H1 (cell line): ENCODE results near the gene IL23A. TPM values are rescaled to one million over a fixed set of nuclear protein-coding genes. Genes with fewer than 3 reads are reported as not detected.

Experiments used
- CTCF ChIA-PET: fragments of 300-600 bp; sonication (Branson Sonifier 250); formaldehyde crosslinking; loops from one replicate; lab custom pipeline; 2021; ENCODE audit not compliant: partially characterized antibody; lab: Charles Lee
- POLR2A ChIA-PET: fragments of 300-600 bp; sonication (Branson Sonifier 250); formaldehyde crosslinking; loops from one replicate; lab custom pipeline; 2021; ENCODE audit warnings: inconsistent platforms; ENCODE audit not compliant: partially characterized antibody; lab: Charles Lee
- DNase-seq, 2 experiments: peaks; one replicate each; pipeline versions ENCODE4 v3.0.0 to v3.0.0-alpha.2; 2010 to 2022; ENCODE audit warnings: low spot score in 2 of 2, low read depth in 1 of 2, mixed read lengths in 1 of 2
- FAIRE-seq: peaks from 2 replicates; lab custom pipeline; 2011; peaks lifted over from hg19 to GRCh38; lab: Jason Lieb, UNC
- H2AFZ ChIP-seq: 2 replicates; pipeline ENCODE4 v1.8.1; 2012; ENCODE audit warnings: low read length, inconsistent platforms
- H2AK5ac ChIP-seq: 2 replicates; pipeline ENCODE4 v1.6.1; 2013; ENCODE audit warnings: low read depth, low read length
- H2BK120ac ChIP-seq: replicated peaks from 2 replicates; pipeline ENCODE3; 2013; ENCODE audit warnings: low read depth, low read length, inconsistent platforms
- H2BK12ac ChIP-seq: 2 replicates; pipeline ENCODE4 v1.6.1; 2013; ENCODE audit warnings: low read depth, low read length
- H2BK15ac ChIP-seq: 2 replicates; pipeline ENCODE4 v1.6.1; 2013; ENCODE audit warnings: low read length
- H2BK20ac ChIP-seq: 2 replicates; pipeline ENCODE4 v1.6.1; 2013; ENCODE audit warnings: low read length
- H2BK5ac ChIP-seq: 2 replicates; pipeline ENCODE4 v1.6.1; 2013; ENCODE audit warnings: low read depth, low read length
- H3K14ac ChIP-seq: 2 replicates; pipeline ENCODE4 v1.6.1; 2013; ENCODE audit warnings: inconsistent platforms; ENCODE audit not compliant: insufficient read length
- H3K18ac ChIP-seq: 2 replicates; pipeline ENCODE4 v1.6.1; 2013; ENCODE audit warnings: low read length; ENCODE audit errors: extremely low read depth
- H3K23ac ChIP-seq: 2 replicates; pipeline ENCODE4 v1.6.1; 2013; ENCODE audit warnings: inconsistent platforms; ENCODE audit not compliant: insufficient read length
- H3K23me2 ChIP-seq: 2 replicates; pipeline ENCODE4 v1.6.1; 2013; ENCODE audit warnings: low read depth, low read length
- H3K27ac ChIP-seq: 2 replicates; pipeline ENCODE4 v1.6.1; 2011; ENCODE audit warnings: low read depth, low read length, inconsistent platforms
- H3K27me3 ChIP-seq, 4 experiments: replicated peaks in 1 of 4; 1 replicate in 1 of 4; 2 replicates in 3 of 4; pipeline versions ENCODE4 v1.6.1 to v1.8.1; 2011 to 2013; ENCODE audit warnings: low read length in 3 of 4, mild to moderate bottlenecking in 3 of 4, inconsistent platforms in 2 of 4, mixed read lengths in 2 of 4, moderate library complexity in 1 of 4; ENCODE audit not compliant: control insufficient read depth in 3 of 4, insufficient read depth in 3 of 4; ENCODE audit errors: extremely low read depth in 1 of 4
- H3K36me3 ChIP-seq, 4 experiments: 2 replicates each; pipeline versions ENCODE4 v1.6.1 to v1.8.1; 2011 to 2013; ENCODE audit warnings: mild to moderate bottlenecking in 4 of 4, low read length in 3 of 4, moderate library complexity in 2 of 4, control low read depth in 1 of 4, inconsistent platforms in 1 of 4; ENCODE audit not compliant: insufficient read depth in 4 of 4, control insufficient read depth in 2 of 4
- H3K4ac ChIP-seq: replicated peaks from 2 replicates; pipeline ENCODE3; 2013; ENCODE audit warnings: low read length, low read depth, mixed read lengths, inconsistent platforms; ENCODE audit not compliant: insufficient read length
- H3K4me1 ChIP-seq, 4 experiments: replicated peaks in 1 of 4; 1 replicate in 1 of 4; 2 replicates in 3 of 4; pipeline versions ENCODE4 v1.6.1 to v1.8.1; 2011 to 2013; ENCODE audit warnings: low read length in 3 of 4, inconsistent platforms in 2 of 4, mixed read lengths in 1 of 4; ENCODE audit not compliant: insufficient read depth in 4 of 4, control insufficient read depth in 3 of 4
- H3K4me2 ChIP-seq, 2 experiments: 2 replicates each; pipeline versions ENCODE4 v1.6.1 to v1.8.1; 2011 to 2013; ENCODE audit warnings: low read depth in 2 of 2, low read length in 2 of 2, control low read depth in 1 of 2, inconsistent platforms in 1 of 2, mild to moderate bottlenecking in 1 of 2; ENCODE audit not compliant: insufficient read depth in 1 of 2
- H3K4me3 ChIP-seq, 4 experiments: fragments of 200-600, 300-600 bp in 1 of 4; sonication (generic), shearing (Covaris generic), sonication (Bioruptor Twin) in 1 of 4; 2 replicates each; pipeline versions ENCODE4 v1.5.1 to v1.8.1; 2011 to 2016; ENCODE audit warnings: low read length in 4 of 4, low read depth in 3 of 4, control low read depth in 2 of 4, inconsistent platforms in 2 of 4, mild to moderate bottlenecking in 2 of 4, mixed read lengths in 1 of 4, moderate library complexity in 1 of 4; ENCODE audit not compliant: insufficient read depth in 2 of 4; ENCODE audit errors: extremely low read depth in 1 of 4
- H3K56ac ChIP-seq: replicated peaks from 2 replicates; pipeline ENCODE3; 2013; ENCODE audit warnings: low read depth, mild to moderate bottlenecking, mixed read lengths, low read length, inconsistent platforms; ENCODE audit not compliant: insufficient read length
- H3K79me1 ChIP-seq: 2 replicates; pipeline ENCODE4 v1.6.1; 2013; ENCODE audit warnings: low read depth, low read length, control low read depth
- H3K79me2 ChIP-seq, 2 experiments: 2 replicates each; pipeline versions ENCODE4 v1.6.1 to v1.8.1; 2012 to 2013; ENCODE audit warnings: low read length in 2 of 2, mild to moderate bottlenecking in 2 of 2, inconsistent platforms in 1 of 2; ENCODE audit not compliant: insufficient read depth in 2 of 2, control insufficient read depth in 1 of 2
- H3K9ac ChIP-seq, 4 experiments: replicated peaks in 1 of 4; 1 replicate in 1 of 4; 2 replicates in 3 of 4; pipeline versions ENCODE4 v1.6.1 to v1.8.1; 2011 to 2013; ENCODE audit warnings: low read depth in 3 of 4, low read length in 3 of 4, control low read depth in 2 of 4, mild to moderate bottlenecking in 2 of 4, moderate library complexity in 2 of 4, inconsistent platforms in 1 of 4; ENCODE audit errors: extremely low read depth in 1 of 4
- H3K9me3 ChIP-seq, 2 experiments: 2 replicates each; pipeline versions ENCODE4 v1.6.1 to v1.8.1; 2012 to 2013; ENCODE audit warnings: mild to moderate bottlenecking in 2 of 2, moderate library complexity in 2 of 2, control low read depth in 1 of 2, inconsistent platforms in 1 of 2, low read depth in 1 of 2, low read length in 1 of 2, mixed read lengths in 1 of 2; ENCODE audit not compliant: insufficient read depth in 2 of 2
- H4K20me1 ChIP-seq, 2 experiments: replicated peaks in 1 of 2; 2 replicates each; pipeline versions ENCODE3 to v1.8.1; 2011 to 2013; ENCODE audit warnings: inconsistent platforms in 2 of 2, low read length in 2 of 2, mild to moderate bottlenecking in 1 of 2; ENCODE audit not compliant: insufficient read depth in 2 of 2, control insufficient read depth in 1 of 2
- H4K5ac ChIP-seq: 2 replicates; pipeline ENCODE4 v1.6.1; 2013; ENCODE audit warnings: low read length, low read depth, mixed read lengths, inconsistent platforms; ENCODE audit not compliant: insufficient read length
- H4K8ac ChIP-seq: 2 replicates; pipeline ENCODE4 v1.8.0; 2013; ENCODE audit warnings: mild to moderate bottlenecking, moderate library complexity, low read length, inconsistent platforms; ENCODE audit not compliant: insufficient read depth; ENCODE audit errors: extremely low read depth
- H4K91ac ChIP-seq: replicated peaks from 2 replicates; pipeline ENCODE3; 2013; ENCODE audit warnings: low read length, mixed read lengths, inconsistent platforms; ENCODE audit not compliant: insufficient read length
- BACH1 ChIP-seq: IDR thresholded peaks from 2 replicates; pipeline ENCODE4 v1.6.1; 2012; ENCODE audit warnings: low read length, improper control_type of control experiment
- E2F6 ChIP-seq: IDR thresholded peaks from 2 replicates; pipeline ENCODE4 v1.6.1; 2012; ENCODE audit warnings: inconsistent platforms
- JUND ChIP-seq: IDR thresholded peaks from 2 replicates; pipeline ENCODE4 v1.6.1; 2011; ENCODE audit warnings: mild to moderate bottlenecking, improper control_type of control experiment, low read length
- KDM4A ChIP-seq: IDR thresholded peaks from one replicate; pipeline ENCODE4 v1.7.1; 2012; ENCODE audit warnings: low read depth, mild to moderate bottlenecking, moderate library complexity, low read length, inconsistent platforms; ENCODE audit not compliant: severe bottlenecking
- MAFK ChIP-seq: IDR thresholded peaks from 2 replicates; pipeline ENCODE4 v1.6.1; 2012; ENCODE audit warnings: low read depth, mild to moderate bottlenecking, improper control_type of control experiment, low read length
- SIX5 ChIP-seq: IDR thresholded peaks from 2 replicates; pipeline ENCODE4 v1.6.1; 2011; ENCODE audit warnings: mild to moderate bottlenecking, low read depth, low read length
- TBP ChIP-seq: IDR thresholded peaks from 2 replicates; pipeline ENCODE4 v1.6.1; 2011; ENCODE audit warnings: low read depth, low read length, improper control_type of control experiment
- WGBS, 2 experiments: shearing (Covaris generic) in 1 of 2; methylation state at CpG; one replicate each; pipeline versions ENCODE4 v1.1.6 to v1.1.7; 2013 to 2015; ENCODE audit warnings: low lambda C conversion rate in 2 of 2, mixed read lengths in 2 of 2, inconsistent platforms in 1 of 2, low coverage in 1 of 2, missing lambda C conversion rate in 1 of 2; ENCODE audit not compliant: insufficient replicate concordance in 2 of 2, insufficient coverage in 1 of 2, insufficient read length in 1 of 2; ENCODE audit errors: extremely low coverage in 1 of 2, missing lambda C conversion rate in 1 of 2; 5-methylcytosine and 5-hydroxymethylcytosine counted together
- polyA plus RNA-seq, 7 experiments: library from polyadenylated mRNA; depleted of rRNA in 3 of 7; stranded (reverse) in 5 of 7; unstranded in 2 of 7; fragments of >200 nt in 5 of 7; fragments of 200-250 nt in 2 of 7; gene quantifications; 1 replicate in 5 of 7; 2 replicates in 1 of 7; 4 replicates in 1 of 7; pipeline versions ENCODE4 v1.2.1 to v1.2.3, GENCODE V29; 2011 to 2013; ENCODE audit warnings: missing spikeins in 2 of 7, mixed read lengths in 2 of 7
- total RNA-seq: library from RNA; stranded (reverse); fragmentation: NEBNext Ultra II Directional; extraction: Animal tissue kit (Norgen Biotek cat#: 25700); gene quantifications from 2 replicates; pipeline ENCODE4 v1.2.1, GENCODE V29; 2021
- TF ChIP-seq, protein P1 (sequence below): IDR thresholded peaks from 2 replicates; pipeline ENCODE4 v1.6.1; 2011; ENCODE audit warnings: low read depth, mild to moderate bottlenecking, low read length; ENCODE audit not compliant: insufficient read depth
- TF ChIP-seq, protein P2 (sequence below): IDR thresholded peaks from 2 replicates; pipeline ENCODE4 v1.6.1; 2012; ENCODE audit warnings: low read length, inconsistent platforms

Gene IL23A
- total and polyA plus RNA-seq, 2 of the 8 experiments (the other 6 are each of a cell fraction or from before 2014, with no cell fraction given), result 2.3 to 3.6 TPM

GRCh38 chr12:56375598-56376434 lies 37.1 kb downstream of the IL23A start:
- H3K4me1 ChIP-seq, result peaks cover 0 to 5% (median 0%) of the 10 kb centered on the region in 4 experiments; a peak in 3 of 7 replicates
- no peak overlapping the region for H4K5ac ChIP-seq
- no peak overlapping the region for H4K8ac ChIP-seq
- H3K14ac ChIP-seq, result no peak overlapping the region
- H2AFZ ChIP-seq, result no peak overlapping the region
- DNase-seq, result no peak
- no peaks in the 10 kb centered on the region for H3K79me1 ChIP-seq
- no peaks in the 10 kb centered on the region for H3K23me2 ChIP-seq
- H3K27ac ChIP-seq, result no peak overlapping the region
- no peak overlapping the region for H2BK15ac ChIP-seq
- H2BK5ac ChIP-seq, result no peak overlapping the region
- no peak overlapping the region for H3K4ac ChIP-seq
- no peak overlapping the region for H2BK20ac ChIP-seq
- no peaks in the 10 kb centered on the region for H3K36me3 ChIP-seq
- no peaks in the 10 kb centered on the region for H3K79me2 ChIP-seq
- H2BK120ac ChIP-seq, result no peak overlapping the region
- no peak overlapping the region for H3K4me3 ChIP-seq
- H3K9me3 ChIP-seq, result no peaks in the 10 kb centered on the region
- 90% methylated on average over 10 of the region's 11 CpGs; no CpG with 5 or more reads in 1 of the 2 experiments for WGBS, 2 experiments
- CTCF ChIA-PET, result interaction anchor here (0.8 to 3.3 kb wide), 5 partner anchors 10 to 109 kb away, joined by 3 to 25 read pairs (median 4); partner anchors contain the start of gene STAT2
- POLR2A ChIA-PET, result interaction anchor here (1.2 to 2.0 kb wide), 4 partner anchors 15 to 103 kb away, joined by 3 to 6 read pairs (median 4); no protein-coding TSS in a partner anchor
- FAIRE-seq, result no peak
- H3K23ac ChIP-seq, result no peak overlapping the region
- H2BK12ac ChIP-seq, result no peak overlapping the region
- no peaks in the 10 kb centered on the region for H3K27me3 ChIP-seq
- H3K9ac ChIP-seq, result no peak overlapping the region
- no peak overlapping the region for H3K56ac ChIP-seq
- H4K20me1 ChIP-seq, result no peaks in the 10 kb centered on the region
- H4K91ac ChIP-seq, result no peak overlapping the region
- no peak overlapping the region for H3K18ac ChIP-seq
- no peak overlapping the region for H2AK5ac ChIP-seq
- no peak overlapping the region for H3K4me2 ChIP-seq
- TF ChIP-seq SIX5 (no peak), TBP (no peak), BACH1 (no peak), JUND (no peak), MAFK (no peak), KDM4A (no peak), E2F6 (no peak)
- TF ChIP-seq, protein P1, sequence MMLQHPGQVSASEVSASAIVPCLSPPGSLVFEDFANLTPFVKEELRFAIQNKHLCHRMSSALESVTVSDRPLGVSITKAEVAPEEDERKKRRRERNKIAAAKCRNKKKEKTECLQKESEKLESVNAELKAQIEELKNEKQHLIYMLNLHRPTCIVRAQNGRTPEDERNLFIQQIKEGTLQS, result no peak
- TF ChIP-seq, protein P2, sequence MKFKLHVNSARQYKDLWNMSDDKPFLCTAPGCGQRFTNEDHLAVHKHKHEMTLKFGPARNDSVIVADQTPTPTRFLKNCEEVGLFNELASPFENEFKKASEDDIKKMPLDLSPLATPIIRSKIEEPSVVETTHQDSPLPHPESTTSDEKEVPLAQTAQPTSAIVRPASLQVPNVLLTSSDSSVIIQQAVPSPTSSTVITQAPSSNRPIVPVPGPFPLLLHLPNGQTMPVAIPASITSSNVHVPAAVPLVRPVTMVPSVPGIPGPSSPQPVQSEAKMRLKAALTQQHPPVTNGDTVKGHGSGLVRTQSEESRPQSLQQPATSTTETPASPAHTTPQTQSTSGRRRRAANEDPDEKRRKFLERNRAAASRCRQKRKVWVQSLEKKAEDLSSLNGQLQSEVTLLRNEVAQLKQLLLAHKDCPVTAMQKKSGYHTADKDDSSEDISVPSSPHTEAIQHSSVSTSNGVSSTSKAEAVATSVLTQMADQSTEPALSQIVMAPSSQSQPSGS, result no peak
